Activated T-cell treated with anti-CD3 and anti-CD28 coated beads, Interleukin-2, amount 50 U/mL, for 24 hours (primary cell): Measurements from ENCODE around the gene JPH3.

Experiments
- DNase-seq: peaks from one replicate; pipeline ENCODE4 v3.0.0-alpha.2; 2020
- H3K27ac Mint-ChIP-seq: 2 replicates; pipeline ENCODE4 v1.8.0; 2020; ENCODE audit warnings: mild to moderate bottlenecking, mixed read lengths
- H3K27me3 Mint-ChIP-seq: 2 replicates; pipeline ENCODE4 v1.8.0; 2020; ENCODE audit warnings: mixed read lengths
- H3K36me3 Mint-ChIP-seq: 2 replicates; pipeline ENCODE4 v1.8.0; 2020; ENCODE audit warnings: low read depth, mixed read lengths
- H3K4me1 Mint-ChIP-seq: 2 replicates; pipeline ENCODE4 v1.8.0; 2020; ENCODE audit warnings: low read depth, mixed read lengths
- H3K4me3 Mint-ChIP-seq: 2 replicates; pipeline ENCODE4 v1.8.0; 2020; ENCODE audit warnings: mild to moderate bottlenecking, moderate library complexity, mixed read lengths
- H3K9me3 Mint-ChIP-seq: 2 replicates; pipeline ENCODE4 v1.8.0; 2020; ENCODE audit warnings: mixed read lengths

Gene JPH3

GRCh38 chr16:87637357-87637756 is 35.0 kb downstream of the JPH3 start:
- no peaks in the 10 kb centered on the region for H3K9me3 Mint-ChIP-seq

GRCh38 chr16:87638736-87639135 is 36.4 kb downstream of the JPH3 start:
- Mint-ChIP-seq H3K36me3 (no peaks in the 10 kb centered on the region), H3K4me3 (no peak overlapping the region), H3K4me1 (peaks cover 17% of the 10 kb centered on the region), H3K27ac (no peak overlapping the region), H3K9me3 (no peaks in the 10 kb centered on the region), H3K27me3 (no peaks in the 10 kb centered on the region)
- no peak for DNase-seq

More at GRCh38 chr16:87637357-87637756, 35.0 kb downstream of the JPH3 start:
- Mint-ChIP-seq H3K36me3 (no peaks in the 10 kb centered on the region), H3K4me1 (peaks cover 17% of the 10 kb centered on the region), H3K4me3 (no peak overlapping the region), H3K27ac (no peak overlapping the region), H3K27me3 (no peaks in the 10 kb centered on the region)
- DNase-seq: no peak

- no peaks in the 10 kb centered on the region for H3K36me3 Mint-ChIP-seq
- H3K4me1 Mint-ChIP-seq: no peaks in the 10 kb centered on the region
- no peaks in the 10 kb centered on the region for H3K9me3 Mint-ChIP-seq
- no peak for DNase-seq
- H3K27me3 Mint-ChIP-seq: no peaks in the 10 kb centered on the region
- no peak overlapping the region for H3K4me3 Mint-ChIP-seq
- no peak overlapping the region for H3K27ac Mint-ChIP-seq
These were observed 39.4 kb downstream of the JPH3 start for GRCh38 chr16:87641721-87642120.

GRCh38 chr16:87642491-87642890 is 40.2 kb downstream of the JPH3 start:
- Mint-ChIP-seq H3K36me3 (no peaks in the 10 kb centered on the region), H3K4me1 (no peaks in the 10 kb centered on the region), H3K27ac (no peak overlapping the region), H3K9me3 (no peaks in the 10 kb centered on the region), H3K27me3 (no peaks in the 10 kb centered on the region), H3K4me3 (no peak overlapping the region)
- no peak for DNase-seq

GRCh38 chr16:87644186-87644585 is 41.9 kb downstream of the JPH3 start:
- H3K9me3 Mint-ChIP-seq: no peaks in the 10 kb centered on the region
- H3K36me3 Mint-ChIP-seq: no peaks in the 10 kb centered on the region
- no peak overlapping the region for H3K27ac Mint-ChIP-seq
- no peaks in the 10 kb centered on the region for H3K4me1 Mint-ChIP-seq
- H3K27me3 Mint-ChIP-seq: peaks cover 9% of the 10 kb centered on the region
- DNase-seq: no peak
- H3K4me3 Mint-ChIP-seq: no peak overlapping the region

GRCh38 chr16:87644596-87644995 is 42.3 kb downstream of the JPH3 start:
- Mint-ChIP-seq H3K4me3 (no peak overlapping the region), H3K27me3 (peaks cover 12% of the 10 kb centered on the region), H3K27ac (no peak overlapping the region), H3K4me1 (no peaks in the 10 kb centered on the region), H3K9me3 (no peaks in the 10 kb centered on the region), H3K36me3 (no peaks in the 10 kb centered on the region)
- DNase-seq: no peak

GRCh38 chr16:87645802-87646201 is 43.5 kb downstream of the JPH3 start:
- H3K27me3 Mint-ChIP-seq: peaks cover 12% of the 10 kb centered on the region
- H3K36me3 Mint-ChIP-seq: no peaks in the 10 kb centered on the region
- no peaks in the 10 kb centered on the region for H3K9me3 Mint-ChIP-seq
- H3K4me3 Mint-ChIP-seq: no peak overlapping the region
- no peak overlapping the region for H3K27ac Mint-ChIP-seq
- no peaks in the 10 kb centered on the region for H3K4me1 Mint-ChIP-seq
- no peak for DNase-seq

GRCh38 chr16:87647431-87648185 is 45.3 kb downstream of the JPH3 start:
- no peaks in the 10 kb centered on the region for H3K9me3 Mint-ChIP-seq
- H3K27ac Mint-ChIP-seq: no peak overlapping the region
- H3K4me3 Mint-ChIP-seq: no peak overlapping the region
- H3K27me3 Mint-ChIP-seq: peaks cover 12% of the 10 kb centered on the region
- H3K4me1 Mint-ChIP-seq: no peaks in the 10 kb centered on the region
- no peaks in the 10 kb centered on the region for H3K36me3 Mint-ChIP-seq
- DNase-seq: no peak

GRCh38 chr16:87648236-87648635 is 45.9 kb downstream of the JPH3 start:
- no peak overlapping the region for H3K27ac Mint-ChIP-seq
- peaks cover 12% of the 10 kb centered on the region for H3K27me3 Mint-ChIP-seq
- no peak overlapping the region for H3K4me3 Mint-ChIP-seq
- no peaks in the 10 kb centered on the region for H3K4me1 Mint-ChIP-seq
- no peaks in the 10 kb centered on the region for H3K9me3 Mint-ChIP-seq
- no peaks in the 10 kb centered on the region for H3K36me3 Mint-ChIP-seq
- DNase-seq: no peak

- DNase-seq: no peak
- H3K36me3 Mint-ChIP-seq: no peaks in the 10 kb centered on the region
- no peaks in the 10 kb centered on the region for H3K9me3 Mint-ChIP-seq
- no peak overlapping the region for H3K27ac Mint-ChIP-seq
- H3K4me1 Mint-ChIP-seq: no peaks in the 10 kb centered on the region
- peaks cover 12% of the 10 kb centered on the region for H3K27me3 Mint-ChIP-seq
- H3K4me3 Mint-ChIP-seq: no peak overlapping the region
These were observed 46.6 kb downstream of the JPH3 start for GRCh38 chr16:87648698-87649487.

GRCh38 chr16:87652386-87652785 is 50.1 kb downstream of the JPH3 start:
- Mint-ChIP-seq H3K36me3 (no peaks in the 10 kb centered on the region), H3K4me3 (no peak overlapping the region), H3K9me3 (no peaks in the 10 kb centered on the region), H3K4me1 (no peaks in the 10 kb centered on the region), H3K27ac (no peak overlapping the region), H3K27me3 (peaks cover 12% of the 10 kb centered on the region)
- no peak for DNase-seq

GRCh38 chr16:87652799-87653198 is 50.5 kb downstream of the JPH3 start:
- Mint-ChIP-seq H3K4me3 (no peak overlapping the region), H3K36me3 (no peaks in the 10 kb centered on the region), H3K27me3 (peaks cover 12% of the 10 kb centered on the region), H3K27ac (no peak overlapping the region), H3K9me3 (no peaks in the 10 kb centered on the region), H3K4me1 (no peaks in the 10 kb centered on the region)
- no peak for DNase-seq

GRCh38 chr16:87653234-87653633 is 50.9 kb downstream of the JPH3 start:
- Mint-ChIP-seq H3K4me1 (no peaks in the 10 kb centered on the region), H3K27ac (no peak overlapping the region), H3K27me3 (peaks cover 7% of the 10 kb centered on the region), H3K9me3 (no peaks in the 10 kb centered on the region), H3K4me3 (no peak overlapping the region), H3K36me3 (no peaks in the 10 kb centered on the region)
- DNase-seq: no peak

- no peaks in the 10 kb centered on the region for H3K9me3 Mint-ChIP-seq
- H3K27me3 Mint-ChIP-seq: no peaks in the 10 kb centered on the region
- H3K4me3 Mint-ChIP-seq: no peak overlapping the region
- H3K36me3 Mint-ChIP-seq: no peaks in the 10 kb centered on the region
- H3K4me1 Mint-ChIP-seq: no peaks in the 10 kb centered on the region
- H3K27ac Mint-ChIP-seq: no peak overlapping the region
- no peak for DNase-seq
These were observed 52.5 kb downstream of the JPH3 start for GRCh38 chr16:87654826-87655225.

GRCh38 chr16:87656328-87656727 is 54.0 kb downstream of the JPH3 start:
- Mint-ChIP-seq H3K27ac (no peak overlapping the region), H3K27me3 (peaks cover 9% of the 10 kb centered on the region), H3K9me3 (no peaks in the 10 kb centered on the region), H3K4me3 (no peak overlapping the region), H3K36me3 (no peaks in the 10 kb centered on the region), H3K4me1 (no peaks in the 10 kb centered on the region)
- DNase-seq: no peak
